ENCODE results near the gene SPG21. TPM values are rescaled to one million over a fixed set of nuclear protein-coding genes. Genes with fewer than 3 reads are reported as not detected.

The SPG21 gene
- total RNA-seq, 4 donors from 2014 or later: 89.7 to 127 (median 94.8) TPM

DNA sequence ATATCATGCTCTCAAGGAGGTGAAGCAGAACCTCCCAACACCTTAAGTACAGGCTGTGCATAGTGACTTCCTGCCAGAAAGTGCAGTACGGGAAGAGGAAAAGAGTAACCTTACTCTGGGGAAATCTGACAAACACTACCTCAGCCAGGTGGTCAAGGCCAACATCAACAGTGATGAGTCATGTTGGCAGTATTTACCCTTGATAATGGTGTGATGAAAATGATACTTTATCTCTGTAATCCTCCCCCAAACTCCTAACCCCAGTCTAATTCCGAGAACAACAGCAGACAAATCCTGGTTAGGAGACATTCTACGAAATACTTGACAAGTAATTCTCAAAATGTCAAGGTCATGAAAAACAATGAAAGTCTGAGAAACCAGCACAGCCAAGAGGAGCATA, 51.5 kb downstream of the SPG21 start:
- TF ChIP-seq, protein P1, sequence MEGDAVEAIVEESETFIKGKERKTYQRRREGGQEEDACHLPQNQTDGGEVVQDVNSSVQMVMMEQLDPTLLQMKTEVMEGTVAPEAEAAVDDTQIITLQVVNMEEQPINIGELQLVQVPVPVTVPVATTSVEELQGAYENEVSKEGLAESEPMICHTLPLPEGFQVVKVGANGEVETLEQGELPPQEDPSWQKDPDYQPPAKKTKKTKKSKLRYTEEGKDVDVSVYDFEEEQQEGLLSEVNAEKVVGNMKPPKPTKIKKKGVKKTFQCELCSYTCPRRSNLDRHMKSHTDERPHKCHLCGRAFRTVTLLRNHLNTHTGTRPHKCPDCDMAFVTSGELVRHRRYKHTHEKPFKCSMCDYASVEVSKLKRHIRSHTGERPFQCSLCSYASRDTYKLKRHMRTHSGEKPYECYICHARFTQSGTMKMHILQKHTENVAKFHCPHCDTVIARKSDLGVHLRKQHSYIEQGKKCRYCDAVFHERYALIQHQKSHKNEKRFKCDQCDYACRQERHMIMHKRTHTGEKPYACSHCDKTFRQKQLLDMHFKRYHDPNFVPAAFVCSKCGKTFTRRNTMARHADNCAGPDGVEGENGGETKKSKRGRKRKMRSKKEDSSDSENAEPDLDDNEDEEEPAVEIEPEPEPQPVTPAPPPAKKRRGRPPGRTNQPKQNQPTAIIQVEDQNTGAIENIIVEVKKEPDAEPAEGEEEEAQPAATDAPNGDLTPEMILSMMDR (IDR thresholded peaks at IDR 0.05; ENCODE audit: low read depth): no peak

DNA sequence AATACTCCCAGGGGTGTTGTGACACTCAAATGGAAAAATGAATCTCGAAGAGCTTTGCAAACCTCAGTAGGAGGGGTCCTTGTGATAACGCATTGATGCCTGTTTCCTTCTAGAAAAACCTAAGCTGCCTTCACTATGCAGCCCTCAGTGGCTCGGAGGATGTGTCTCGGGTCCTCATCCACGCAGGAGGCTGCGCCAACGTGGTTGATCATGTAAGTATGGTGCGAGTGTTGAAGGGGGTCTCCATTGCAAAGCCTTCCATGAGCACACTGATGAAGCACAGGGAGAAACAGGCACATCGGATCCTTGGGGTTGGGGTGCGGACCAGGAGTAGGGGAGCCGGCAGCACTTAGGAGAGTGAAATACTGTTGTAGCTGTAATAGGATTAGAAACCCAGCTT, 55.7 kb downstream of the SPG21 start:
- TF ChIP-seq, protein P1 (IDR thresholded peaks at IDR 0.05; ENCODE audit: low read depth): no peak

DNA sequence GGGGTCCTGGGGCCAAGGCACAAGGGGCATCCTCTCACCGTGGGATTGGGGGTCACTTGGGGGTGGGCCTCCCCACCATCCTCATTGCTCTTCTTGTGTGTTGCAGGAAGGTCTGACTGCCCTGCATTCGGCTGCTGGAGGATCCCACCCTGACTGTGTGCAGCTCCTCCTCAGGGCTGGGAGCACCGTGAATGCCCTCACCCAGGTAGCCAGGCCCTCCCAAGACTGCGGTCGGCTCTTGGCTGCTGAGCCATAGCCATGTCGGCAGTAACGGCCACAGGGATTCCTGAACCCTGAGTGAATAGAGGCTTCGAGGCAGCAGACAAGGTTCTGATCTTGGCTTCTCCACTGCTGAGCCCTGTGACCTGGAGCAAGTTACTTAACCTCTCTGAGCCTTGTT, 58.3 kb downstream of the SPG21 start:
- TF ChIP-seq, protein P1 (IDR thresholded peaks at IDR 0.05; ENCODE audit: low read depth): no peak

DNA sequence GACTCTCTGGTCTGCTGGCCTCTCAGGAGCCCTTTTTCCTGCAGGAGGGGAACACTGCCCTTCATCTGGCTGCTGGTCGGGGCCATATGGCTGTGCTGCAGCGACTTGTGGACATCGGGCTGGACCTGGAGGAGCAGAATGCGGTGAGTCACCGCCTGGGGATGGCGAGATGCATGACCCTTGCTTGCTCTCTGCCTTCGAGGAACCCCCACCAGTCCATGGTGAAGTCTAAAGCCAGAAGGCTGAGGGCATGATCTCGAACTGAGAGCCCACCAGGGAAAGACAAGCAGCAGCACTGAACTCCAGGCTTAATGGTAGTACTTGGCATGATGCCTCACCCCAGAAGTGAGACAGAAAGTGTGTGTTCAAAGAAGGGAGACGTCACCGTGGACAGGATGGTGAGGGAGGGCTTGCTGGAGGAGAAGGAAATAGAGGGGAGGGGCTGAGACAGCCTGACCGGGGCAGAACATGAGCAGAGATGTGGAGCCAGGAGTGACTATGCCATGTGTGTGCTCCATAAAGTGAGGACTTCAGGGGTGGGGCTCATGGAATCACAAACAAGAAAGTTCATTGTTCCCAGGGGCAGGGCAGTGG, 58.8 kb downstream of the SPG21 start:
- TF ChIP-seq, protein P1 (IDR thresholded peaks at IDR 0.05; ENCODE audit: low read depth): no peak

DNA sequence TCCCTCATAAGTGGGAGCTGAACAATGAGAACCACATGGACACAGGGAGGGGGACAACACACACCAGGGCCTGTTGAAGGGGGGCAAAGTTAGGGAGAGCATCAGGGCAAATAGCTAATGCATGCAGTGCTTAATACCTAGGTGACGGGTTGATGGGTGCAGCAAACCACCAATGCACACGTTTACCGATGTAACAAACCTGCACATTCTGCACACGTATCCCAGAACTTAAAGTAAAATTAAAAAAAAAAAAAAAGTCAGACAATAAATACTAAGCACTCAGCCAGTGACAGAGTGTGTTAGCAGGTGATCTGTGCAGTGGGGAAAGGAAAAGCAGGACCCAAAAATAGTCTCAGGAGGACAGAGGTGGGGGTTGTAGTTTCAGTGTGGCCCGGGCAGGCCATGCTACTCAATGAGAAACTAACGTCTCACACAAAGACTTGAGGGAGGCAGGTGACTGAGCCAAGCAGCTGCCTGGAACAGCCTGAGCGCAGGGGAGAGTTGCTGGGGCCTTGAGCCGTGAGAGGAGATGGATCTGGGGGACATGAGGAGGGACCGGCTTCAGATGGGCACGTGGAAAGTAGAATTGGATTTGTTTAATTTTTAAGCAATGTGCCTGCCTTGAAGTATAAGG, 59.6 kb downstream of the SPG21 start:
- TF ChIP-seq, protein P1 (IDR thresholded peaks at IDR 0.05; ENCODE audit: low read depth): no peak

DNA sequence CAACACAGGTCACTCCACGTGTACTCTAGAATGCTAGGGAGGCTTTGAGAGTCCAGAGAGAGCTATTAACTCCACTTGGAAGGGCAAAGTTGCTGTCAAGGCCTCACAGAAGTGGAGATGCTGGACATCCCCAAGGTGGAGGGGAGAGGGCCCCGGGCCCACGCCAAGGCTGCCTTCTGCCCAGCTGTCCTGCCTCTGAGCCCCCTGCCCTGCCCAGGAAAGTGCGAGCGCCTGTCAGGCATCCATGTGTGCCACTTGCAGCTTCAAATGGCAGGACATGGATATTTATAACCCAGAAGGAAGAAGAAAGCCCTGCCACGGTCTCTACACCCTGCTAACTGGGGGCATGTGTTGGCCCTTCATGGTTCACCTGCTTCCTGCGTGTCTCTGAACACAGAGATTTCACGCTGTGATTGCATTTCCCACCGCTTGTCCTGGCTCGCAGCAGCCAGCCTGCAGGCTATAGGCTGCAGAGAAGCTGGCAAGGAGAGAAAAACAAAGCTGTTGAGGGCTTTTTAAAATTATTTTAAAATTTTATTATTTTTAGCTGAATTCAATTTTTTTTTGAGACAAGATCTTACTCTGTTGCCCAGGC, 61.0 kb downstream of the SPG21 start:
- TF ChIP-seq, protein P1 (IDR thresholded peaks at IDR 0.05; ENCODE audit: low read depth): no peak

DNA sequence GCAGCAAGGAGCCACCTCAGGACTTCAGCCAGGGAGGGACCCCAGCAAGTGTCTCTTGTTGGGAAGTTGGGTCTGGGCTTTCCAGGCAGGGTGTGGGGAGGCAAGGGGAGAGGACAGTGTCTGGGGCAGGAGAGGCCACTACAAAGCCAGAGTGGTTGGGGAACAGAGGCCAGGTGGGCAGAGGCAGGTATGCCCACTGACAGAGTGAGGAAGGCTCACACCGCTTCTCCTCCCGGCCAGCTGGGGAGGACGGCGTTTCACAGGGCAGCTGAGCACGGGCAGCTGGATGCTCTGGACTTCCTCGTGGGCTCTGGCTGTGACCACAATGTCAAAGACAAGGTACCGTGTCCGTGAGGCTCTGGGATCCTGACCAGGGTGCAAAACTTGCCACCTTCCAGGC, 63.1 kb downstream of the SPG21 start:
- TF ChIP-seq, protein P1 (IDR thresholded peaks at IDR 0.05; ENCODE audit: low read depth): no peak

Measured in subcutaneous adipose tissue (tissue), 4 donors.